Ishikawa (cell line): ENCODE data around the gene ECE2.

Experiments
- CEBPB ChIP-seq: IDR thresholded peaks from 2 replicates; pipeline ENCODE4 v1.6.1; 2012
- CREB1 ChIP-seq: IDR thresholded peaks from 2 replicates; pipeline ENCODE4 v1.6.1; 2012; ENCODE audit warnings: low read depth
- MAX ChIP-seq: IDR thresholded peaks from 2 replicates; pipeline ENCODE4 v1.6.1; 2012
- RAD21 ChIP-seq: IDR thresholded peaks from 2 replicates; pipeline ENCODE4 v1.6.1; 2012; ENCODE audit warnings: low read depth
- TAF1 ChIP-seq: IDR thresholded peaks from 2 replicates; pipeline ENCODE4 v1.6.1; 2012; ENCODE audit warnings: low read depth, mild to moderate bottlenecking
- YY1 ChIP-seq: IDR thresholded peaks from 2 replicates; pipeline ENCODE4 v1.6.1; 2012; ENCODE audit warnings: low read depth
- TF ChIP-seq, protein P1 (sequence below): IDR thresholded peaks from 2 replicates; pipeline ENCODE4 v1.6.1; 2012

- TF ChIP-seq YY1 (no peak), TAF1 (no peak), CREB1 (no peak), RAD21 (no peak), MAX (no peak), CEBPB (no peak)
- TF ChIP-seq, protein P1, sequence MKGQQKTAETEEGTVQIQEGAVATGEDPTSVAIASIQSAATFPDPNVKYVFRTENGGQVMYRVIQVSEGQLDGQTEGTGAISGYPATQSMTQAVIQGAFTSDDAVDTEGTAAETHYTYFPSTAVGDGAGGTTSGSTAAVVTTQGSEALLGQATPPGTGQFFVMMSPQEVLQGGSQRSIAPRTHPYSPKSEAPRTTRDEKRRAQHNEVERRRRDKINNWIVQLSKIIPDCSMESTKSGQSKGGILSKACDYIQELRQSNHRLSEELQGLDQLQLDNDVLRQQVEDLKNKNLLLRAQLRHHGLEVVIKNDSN: no peak
These were observed 38.0 kb upstream of the ECE2 start for GRCh38 chr3:184237807-184238206.
